GM18502 (cell line): ENCODE results near the gene AGPAT4.
"Not testable (repeated sequence)": the region's sequence is repeated elsewhere in the genome, so short reads cannot be mapped to it uniquely, and the experiment has no call there.

ENCODE experiments used
- ATAC-seq: cut with Tn5 transposase; IDR thresholded peaks from one replicate; pipeline ENCODE4 v1.9.1; 2021; ENCODE audit warnings: mild to moderate bottlenecking; ENCODE audit not compliant: unreplicated experiment, poor library complexity

AGPAT4 gene, protein sequence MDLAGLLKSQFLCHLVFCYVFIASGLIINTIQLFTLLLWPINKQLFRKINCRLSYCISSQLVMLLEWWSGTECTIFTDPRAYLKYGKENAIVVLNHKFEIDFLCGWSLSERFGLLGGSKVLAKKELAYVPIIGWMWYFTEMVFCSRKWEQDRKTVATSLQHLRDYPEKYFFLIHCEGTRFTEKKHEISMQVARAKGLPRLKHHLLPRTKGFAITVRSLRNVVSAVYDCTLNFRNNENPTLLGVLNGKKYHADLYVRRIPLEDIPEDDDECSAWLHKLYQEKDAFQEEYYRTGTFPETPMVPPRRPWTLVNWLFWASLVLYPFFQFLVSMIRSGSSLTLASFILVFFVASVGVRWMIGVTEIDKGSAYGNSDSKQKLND

GRCh38 chr6:161273752-161274487, at the start of gene AGPAT4:
Gene AGPAT4, minus strand, starts transcription at chr6:161274061. Its CDS starts 41,848 bp downstream, at chr6:161232213.
- peak; percentile 98 for ATAC-seq

GRCh38 chr6:161319231-161319630, 45.4 kb upstream of the AGPAT4 start:
- no peak for ATAC-seq

- ATAC-seq, result no peak
Measured at GRCh38 chr6:161318456-161318855, 44.6 kb upstream of the AGPAT4 start.

- ATAC-seq, result no peak
Measured at GRCh38 chr6:161316531-161316930, 42.7 kb upstream of the AGPAT4 start.

DNA sequence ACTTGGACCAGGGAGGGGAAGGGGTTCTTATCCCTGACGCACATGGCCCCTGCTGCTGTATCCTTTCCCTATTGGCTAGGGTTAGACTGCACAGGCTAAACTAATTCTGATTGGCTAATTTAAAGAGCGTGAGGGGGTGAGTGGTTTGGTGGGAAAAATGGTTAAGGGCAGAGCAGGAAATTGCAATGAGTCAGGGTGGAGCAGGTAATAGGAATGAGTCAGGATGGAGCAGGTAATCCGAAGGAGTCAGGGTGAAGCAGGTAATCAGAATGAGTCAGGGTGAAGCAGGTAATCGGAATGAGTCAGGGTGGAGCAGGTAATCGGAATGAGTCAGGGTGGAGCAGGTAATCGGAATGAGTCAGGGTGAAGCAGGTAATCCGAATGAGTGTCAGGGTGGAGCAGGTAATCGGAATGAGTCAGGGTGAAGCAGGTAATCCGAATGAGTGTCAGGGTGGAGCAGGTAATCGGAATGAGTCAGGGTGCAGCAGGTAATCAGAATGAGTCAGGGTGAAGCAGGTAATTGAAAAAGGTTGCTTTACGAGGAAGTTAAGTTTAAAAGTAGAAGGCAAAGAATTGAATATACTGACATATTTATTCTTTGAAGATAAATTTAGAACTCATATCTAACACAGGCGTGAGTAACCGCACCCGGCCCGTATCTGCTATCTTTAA, 41.5 kb upstream of the AGPAT4 start:
- not testable (repeated sequence) for ATAC-seq

GRCh38 chr6:161314541-161315245, 40.8 kb upstream of the AGPAT4 start:
- not testable (repeated sequence) for ATAC-seq

- no peak for ATAC-seq
Measured at GRCh38 chr6:161313940-161314509, 40.2 kb upstream of the AGPAT4 start.

- not testable (repeated sequence) for ATAC-seq
Measured at GRCh38 chr6:161313475-161313874, 39.6 kb upstream of the AGPAT4 start.

GRCh38 chr6:161309774-161310173, 35.9 kb upstream of the AGPAT4 start:
- ATAC-seq, result not testable (repeated sequence)

DNA sequence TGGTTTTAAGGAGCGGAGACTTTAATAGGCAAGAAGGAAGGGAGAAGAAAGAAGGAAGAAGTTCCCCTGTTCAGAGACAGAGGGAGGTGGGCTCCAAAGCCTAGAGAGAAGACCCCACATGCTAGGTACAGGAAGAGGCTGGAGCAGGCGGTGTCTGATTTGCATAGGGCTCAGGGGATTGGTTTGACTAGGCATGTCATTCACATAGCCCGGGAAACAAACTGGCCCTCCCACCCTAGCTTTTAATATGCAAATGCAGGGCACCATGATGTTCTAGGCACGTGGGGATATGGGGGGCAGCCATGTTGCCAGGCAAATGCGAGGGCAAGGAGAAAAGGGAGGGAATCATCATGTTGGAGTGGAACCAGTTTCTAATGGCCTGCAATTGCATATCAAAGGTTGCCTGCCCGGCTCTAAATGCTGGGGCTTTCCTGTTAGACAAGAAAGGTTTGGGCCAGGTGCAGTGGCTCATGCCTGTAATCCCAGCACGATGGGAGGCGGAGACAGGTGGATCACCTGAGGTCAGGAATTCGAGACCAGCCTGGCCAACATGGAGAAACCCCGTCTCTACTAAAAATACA, 34.3 kb upstream of the AGPAT4 start:
- ATAC-seq, result no peak

DNA sequence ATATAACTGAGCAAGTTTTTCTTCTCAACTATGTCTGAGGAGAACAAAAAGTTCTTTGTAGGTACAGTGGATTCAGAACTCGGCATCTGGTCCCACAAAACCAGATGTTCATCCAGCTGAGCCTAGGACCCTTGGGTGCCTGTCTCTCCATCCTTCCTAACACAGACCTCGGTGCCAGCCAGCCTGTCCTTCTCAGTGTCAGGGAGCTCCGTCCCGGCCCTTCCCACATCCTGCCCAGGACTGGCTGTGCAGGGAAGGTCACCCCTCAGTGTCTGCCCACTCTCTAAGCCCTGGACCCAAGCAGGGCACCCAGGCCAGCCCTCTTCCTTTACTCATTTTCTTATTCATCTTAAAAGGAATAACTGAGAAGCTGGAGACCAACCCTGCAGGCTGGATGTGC, 32.0 kb upstream of the AGPAT4 start:
- ATAC-seq, result no peak

DNA sequence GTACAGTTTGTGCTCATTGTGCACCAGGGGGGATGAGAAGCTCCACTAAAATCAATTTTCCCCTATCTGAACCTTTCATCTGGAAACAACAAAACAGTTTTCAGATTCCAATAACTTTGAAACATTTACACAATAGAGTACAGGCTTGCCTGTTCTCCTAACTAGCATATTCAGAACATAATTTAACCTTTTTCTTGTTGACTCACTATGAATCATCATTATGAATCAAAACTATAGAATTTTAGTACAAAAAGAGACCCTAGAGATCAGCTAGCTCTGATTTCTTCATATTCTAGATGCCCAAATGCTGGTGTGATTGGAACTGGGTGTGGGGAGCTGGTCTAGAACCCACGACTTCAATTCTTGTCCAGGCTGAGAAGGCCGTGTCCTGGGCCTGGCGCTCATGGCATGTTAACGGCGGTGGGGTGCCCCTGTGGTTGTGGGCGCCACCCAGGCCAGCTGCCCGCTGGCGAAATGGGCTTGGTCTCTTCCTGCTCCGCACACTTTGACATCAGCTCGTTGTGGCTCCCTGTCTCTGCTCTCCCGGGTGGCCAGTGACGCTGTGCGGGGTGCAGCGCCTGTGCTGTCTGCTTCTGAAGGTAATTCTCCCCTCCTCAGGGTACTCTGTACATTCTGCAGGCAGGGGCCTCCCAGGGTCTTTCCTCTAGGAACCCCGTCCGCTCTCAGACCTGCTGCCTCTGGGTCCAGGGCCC, 29.9 kb upstream of the AGPAT4 start:
- ATAC-seq, result no peak

- ATAC-seq, result no peak
Measured at GRCh38 chr6:161302949-161303348, 29.1 kb upstream of the AGPAT4 start.

- ATAC-seq, result no peak
Measured at GRCh38 chr6:161301338-161301737, 27.5 kb upstream of the AGPAT4 start.

DNA sequence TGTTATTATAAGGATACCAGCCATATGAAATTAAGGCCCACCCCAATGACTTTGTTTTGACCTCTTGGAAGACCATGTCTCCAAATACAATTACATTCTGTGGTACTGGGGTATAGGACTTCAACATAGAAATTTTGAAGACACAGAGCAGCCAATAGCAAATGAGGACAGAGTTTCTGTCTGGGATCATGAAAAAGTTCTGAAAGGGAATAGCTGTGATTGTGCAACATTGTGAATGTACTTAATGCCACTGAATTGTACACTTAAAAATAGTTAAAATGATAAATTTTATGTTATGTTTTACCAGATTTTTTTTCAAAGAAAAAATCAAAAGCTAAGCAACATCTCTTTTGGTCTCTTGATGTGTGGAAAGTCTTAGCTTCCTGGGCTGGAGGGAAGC, 27.0 kb upstream of the AGPAT4 start:
- ATAC-seq, result no peak

GRCh38 chr6:161299726-161300125, 25.9 kb upstream of the AGPAT4 start:
- no peak for ATAC-seq

DNA sequence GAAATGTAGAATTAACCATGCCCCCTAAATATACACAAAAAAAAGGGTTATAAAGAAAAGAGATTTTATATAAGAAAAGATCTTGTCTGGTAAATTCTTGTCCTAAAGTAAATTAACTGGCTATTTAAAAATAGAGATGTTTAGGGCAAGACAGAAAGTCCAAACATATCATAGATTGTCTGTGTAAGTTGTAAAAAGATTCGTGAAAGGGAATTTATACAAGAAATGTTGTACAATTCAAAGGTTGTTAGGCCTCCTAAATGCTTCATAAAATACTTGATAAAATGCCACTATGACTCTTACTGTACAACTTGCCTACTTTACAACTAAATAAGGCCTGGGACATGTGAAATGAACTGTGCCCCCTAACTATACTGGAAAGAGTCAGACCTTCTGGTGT, 21.9 kb upstream of the AGPAT4 start:
- ATAC-seq, result no peak

DNA sequence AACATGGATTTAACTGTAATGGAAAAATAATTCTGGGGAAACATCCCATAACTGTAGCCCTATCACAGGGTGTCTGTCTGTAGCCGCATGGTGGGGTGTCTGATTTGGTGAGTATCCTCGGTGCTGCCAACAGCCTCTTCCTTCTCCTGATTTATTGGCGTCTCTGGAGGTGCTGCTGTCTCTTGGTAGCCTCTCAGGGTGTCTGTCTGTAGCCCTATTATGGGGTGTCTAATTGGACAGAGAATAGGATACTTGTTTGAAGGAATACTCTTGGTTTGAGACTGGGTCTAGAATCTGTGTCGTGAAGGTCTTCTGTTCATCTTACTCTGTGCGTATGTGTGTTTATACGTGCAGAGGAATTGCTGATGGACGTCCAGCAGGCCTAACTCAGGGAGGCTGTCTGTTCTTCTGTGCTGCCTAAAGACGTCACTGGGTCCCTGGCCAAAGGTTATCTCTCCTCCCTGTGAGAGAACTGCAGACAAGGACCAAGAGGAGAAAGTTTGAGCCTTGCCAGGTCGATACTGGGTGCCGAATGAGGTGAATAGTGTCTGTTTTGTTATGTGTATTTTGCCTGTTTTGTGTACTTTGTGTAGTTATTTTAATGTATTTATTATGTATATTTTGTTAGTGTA, 18.9 kb upstream of the AGPAT4 start:
- ATAC-seq, result no peak

GRCh38 chr6:161292145-161292544, 18.3 kb upstream of the AGPAT4 start:
- ATAC-seq, result no peak
